Endothelial cell of umbilical vein (primary cell): ENCODE measurements around the gene IGFBP3. TPM values are rescaled to one million over a fixed set of nuclear protein-coding genes. Genes with fewer than 3 reads are reported as not detected.
A peak's percentile ranks its signal among the peaks of the same experiment; 100 is the strongest.

ENCODE experiments used
- BruUV-seq: library from RNA; stranded (reverse); fragments of 400-500 nt; replicated peaks from 2 replicates; lab custom pipeline; 2021; lab: Mats Ljungman, UMichigan
- CTCF ChIA-PET: fragments of 300-600, 350-600 bp; sonication (Branson Sonifier 250); formaldehyde crosslinking; loops from one replicate; lab custom pipeline; 2021; ENCODE audit warnings: antibody characterized with exemption, inconsistent platforms; lab: Charles Lee
- POLR2A ChIA-PET: fragments of 300-600, 350-600 bp; sonication (Branson Sonifier 250); formaldehyde crosslinking; loops from one replicate; lab custom pipeline; 2021; ENCODE audit warnings: antibody characterized with exemption, inconsistent platforms; lab: Charles Lee
- DNase-seq: peaks from one replicate; pipeline ENCODE4 v3.0.0-alpha.2; 2011; ENCODE audit warnings: low read depth, low spot score
- FAIRE-seq: peaks from 2 replicates; lab custom pipeline; 2011; peaks lifted over from hg19 to GRCh38; lab: Jason Lieb, UNC
- H2AFZ ChIP-seq: 2 replicates; pipeline ENCODE4 v1.6.0; 2012; ENCODE audit warnings: low read depth, low read length, control low read depth, inconsistent platforms
- H3K27ac ChIP-seq: 2 replicates; pipeline ENCODE4 v1.5.1; 2011; ENCODE audit warnings: low read depth, mild to moderate bottlenecking, control low read depth, low read length, moderate library complexity; ENCODE audit not compliant: insufficient read depth
- H3K27me3 ChIP-seq, 2 experiments: 2 replicates each; pipeline versions ENCODE4 v1.6.0 to v1.6.1; 2011; ENCODE audit warnings: low read length in 2 of 2, mixed read lengths in 1 of 2; ENCODE audit not compliant: control insufficient read depth in 2 of 2, insufficient read depth in 2 of 2
- H3K36me3 ChIP-seq, 2 experiments: 2 replicates in 1 of 2; 3 replicates in 1 of 2; pipeline ENCODE4 v1.5.1; 2011; ENCODE audit warnings: low read length in 2 of 2, mild to moderate bottlenecking in 1 of 2, moderate library complexity in 1 of 2; ENCODE audit not compliant: control insufficient read depth in 2 of 2, insufficient read depth in 2 of 2; ENCODE audit errors: extremely low read depth in 1 of 2
- H3K4me1 ChIP-seq: 3 replicates; pipeline ENCODE4 v1.5.1; 2011; ENCODE audit warnings: mild to moderate bottlenecking, low read length; ENCODE audit not compliant: control insufficient read depth, insufficient read depth; ENCODE audit errors: extremely low read depth
- H3K4me2 ChIP-seq: 2 replicates; pipeline ENCODE4 v1.6.1; 2011; ENCODE audit warnings: low read length, control low read depth, mixed read lengths; ENCODE audit not compliant: insufficient read depth
- H3K4me3 ChIP-seq, 3 experiments: fragments of 200-600 bp in 1 of 3; sonication (generic), shearing (Covaris generic) in 1 of 3; replicated peaks in 1 of 3; 2 replicates each; pipeline ENCODE4 v1.5.1; 2011 to 2016; ENCODE audit warnings: control low read depth in 3 of 3, low read length in 3 of 3, mild to moderate bottlenecking in 2 of 3, inconsistent platforms in 1 of 3, low read depth in 1 of 3, moderate library complexity in 1 of 3; ENCODE audit not compliant: insufficient read depth in 1 of 3
- H3K79me2 ChIP-seq: 2 replicates; pipeline ENCODE4 v1.6.0; 2012; ENCODE audit warnings: low read length, inconsistent platforms; ENCODE audit not compliant: control insufficient read depth, insufficient read depth
- H3K9ac ChIP-seq: replicated peaks from 2 replicates; pipeline ENCODE3; 2011; ENCODE audit warnings: low read length, control low read depth; ENCODE audit not compliant: insufficient read depth; ENCODE audit errors: extremely low read depth
- H3K9me1 ChIP-seq: replicated peaks from 3 replicates; pipeline ENCODE4 v1.6.0; 2011; ENCODE audit warnings: mild to moderate bottlenecking, low read length; ENCODE audit not compliant: control insufficient read depth, insufficient read depth; ENCODE audit errors: extremely low read depth
- H3K9me3 ChIP-seq: replicated peaks from 2 replicates; pipeline ENCODE4 v1.5.1; 2012; ENCODE audit warnings: low read length, inconsistent platforms; ENCODE audit not compliant: control insufficient read depth, insufficient read depth
- H4K20me1 ChIP-seq: replicated peaks from 2 replicates; pipeline ENCODE3; 2011; ENCODE audit warnings: mild to moderate bottlenecking, low read length; ENCODE audit not compliant: control insufficient read depth, insufficient read depth; ENCODE audit errors: extremely low read depth
- CTCF ChIP-seq, 2 donors: IDR thresholded peaks; 1 replicate in 1 of 2; 2 replicates in 1 of 2; pipeline ENCODE4 v1.5.1; 2011; ENCODE audit warnings: low read length in 2 of 2, mild to moderate bottlenecking in 2 of 2, moderate library complexity in 2 of 2, control low read depth in 1 of 2, inconsistent platforms in 1 of 2, low read depth in 1 of 2; ENCODE audit not compliant: insufficient read depth in 1 of 2; ENCODE audit errors: extremely low read depth in 1 of 2
- EZH2 ChIP-seq: IDR thresholded peaks from 2 replicates; pipeline ENCODE4 v1.6.1; 2012; ENCODE audit warnings: borderline replicate concordance, low read depth, mild to moderate bottlenecking, moderate library complexity, low read length, inconsistent platforms; ENCODE audit not compliant: severe bottlenecking
- FOS ChIP-seq: IDR thresholded peaks from 2 replicates; pipeline ENCODE4 v1.6.1; 2011; ENCODE audit warnings: mild to moderate bottlenecking, low read length, moderate library complexity, borderline replicate concordance; ENCODE audit not compliant: insufficient read depth
- GATA2 ChIP-seq: IDR thresholded peaks from 2 replicates; pipeline ENCODE4 v1.7.0; 2011; ENCODE audit warnings: low read depth, mild to moderate bottlenecking, moderate library complexity, mixed read lengths, low read length; ENCODE audit not compliant: insufficient read length, insufficient read depth
- JUN ChIP-seq: IDR thresholded peaks from 2 replicates; pipeline ENCODE4 v1.6.1; 2011; ENCODE audit warnings: borderline replicate concordance, low read depth; ENCODE audit not compliant: insufficient read length, insufficient read depth
- MAX ChIP-seq: IDR thresholded peaks from 2 replicates; pipeline ENCODE4 v1.6.1; 2011; ENCODE audit not compliant: insufficient read depth, insufficient read length
- MYC ChIP-seq: IDR thresholded peaks from one replicate; pipeline ENCODE4 v1.6.1; 2011; ENCODE audit warnings: mild to moderate bottlenecking, low read depth, low read length
- POLR2A ChIP-seq: IDR thresholded peaks from 2 replicates; pipeline ENCODE4 v1.6.1; 2012; ENCODE audit warnings: low read depth, mild to moderate bottlenecking, control low read depth, low read length
- POLR2AphosphoS5 ChIP-seq: IDR thresholded peaks from 2 replicates; pipeline ENCODE4 v1.6.1; 2012; ENCODE audit warnings: low read depth, mild to moderate bottlenecking, control low read depth, low read length, moderate library complexity; ENCODE audit not compliant: insufficient read depth
- dilution Hi-C: fragments of 300-500 bp; cut with MboI; formaldehyde crosslinking; loops from one replicate; pipeline ENCODE4 v1.15.0; 2019; ENCODE audit warnings: low sequenced_read_pairs; ENCODE audit not compliant: extremely low pct_ligation_motif_present
- intact Hi-C: fragments of 100-400 bp; cut with micrococcal nuclease; formaldehyde crosslinking; loops from one replicate; pipeline ENCODE4 v1.10.0; 2022
- polyA plus RNA-seq, 4 experiments: library from polyadenylated mRNA; depleted of rRNA in 3 of 4; stranded (reverse) in 3 of 4; unstranded in 1 of 4; fragments of >200 nt; gene quantifications; 2 replicates each; pipeline versions ENCODE4 v1.2.1 to v1.2.3, GENCODE V29; 2011 to 2012; ENCODE audit warnings: missing spikeins in 1 of 4
- total RNA-seq: library from RNA; stranded (reverse); gene quantifications from 2 replicates; pipeline ENCODE4 v1.2.3, GENCODE V29; 2021

The IGFBP3 gene
- total and polyA plus RNA-seq, 2 donors (not counting 3 experiments of a cell fraction or from before 2014, with no cell fraction given), result 3.4 to 10.1 TPM

DNA sequence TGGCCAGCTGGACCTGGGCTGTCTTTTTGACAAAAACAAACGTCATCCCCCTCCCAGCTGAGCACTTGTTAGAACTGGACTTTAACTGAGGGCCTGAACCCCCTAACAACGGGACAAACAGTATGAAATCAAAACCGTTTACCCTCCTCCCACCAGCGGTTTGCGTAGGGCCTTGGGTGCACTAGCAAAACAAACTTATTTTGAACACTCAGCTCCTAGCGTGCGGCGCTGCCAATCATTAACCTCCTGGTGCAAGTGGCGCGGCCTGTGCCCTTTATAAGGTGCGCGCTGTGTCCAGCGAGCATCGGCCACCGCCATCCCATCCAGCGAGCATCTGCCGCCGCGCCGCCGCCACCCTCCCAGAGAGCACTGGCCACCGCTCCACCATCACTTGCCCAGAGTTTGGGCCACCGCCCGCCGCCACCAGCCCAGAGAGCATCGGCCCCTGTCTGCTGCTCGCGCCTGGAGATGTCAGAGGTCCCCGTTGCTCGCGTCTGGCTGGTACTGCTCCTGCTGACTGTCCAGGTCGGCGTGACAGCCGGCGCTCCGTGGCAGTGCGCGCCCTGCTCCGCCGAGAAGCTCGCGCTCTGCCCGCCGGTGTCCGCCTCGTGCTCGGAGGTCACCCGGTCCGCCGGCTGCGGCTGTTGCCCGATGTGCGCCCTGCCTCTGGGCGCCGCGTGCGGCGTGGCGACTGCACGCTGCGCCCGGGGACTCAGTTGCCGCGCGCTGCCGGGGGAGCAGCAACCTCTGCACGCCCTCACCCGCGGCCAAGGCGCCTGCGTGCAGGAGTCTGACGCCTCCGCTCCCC, 32.7 kb downstream of the IGFBP3 start, which contains the start of gene IGFBP1:
IGFBP1 (plus strand) TSS at position 304 of the 808 bp plus-strand sequence; CDS start at position 469, 165 bp downstream.
- no peaks in the 10 kb centered on the region for H3K9me3 ChIP-seq
- H3K79me2 ChIP-seq, result no peaks in the 10 kb centered on the region
- no peaks in the 10 kb centered on the region for H3K27me3 ChIP-seq
- intact Hi-C loops (no loop called here), dilution Hi-C loops (no loop called here)
- H3K36me3 ChIP-seq, result no peaks in the 10 kb centered on the region
- no peaks in the 10 kb centered on the region for H4K20me1 ChIP-seq
- H3K4me3 ChIP-seq, result peak within 1 kb of the TSS in 2 of 3 experiments; percentile 14 to 43
- peak within 1 kb of the TSS; percentile 85 for H3K27ac ChIP-seq
- H3K4me2 ChIP-seq, result peak within 1 kb of the TSS; percentile 80
- BruUV-seq, result no TSS peak
- DNase-seq, result peak; percentile 38
- peak within 1 kb of the TSS; percentile 59 for H3K9ac ChIP-seq
- no peak for FAIRE-seq
- peaks cover 52% of the 10 kb centered on the region for H3K4me1 ChIP-seq
- peak within 1 kb of the TSS; percentile 94 for H2AFZ ChIP-seq
- no peak for TF ChIP-seq MAX
- TF ChIP-seq MYC, result no peak
- TF ChIP-seq POLR2AphosphoS5, result no peak
- TF ChIP-seq CTCF (IDR thresholded peaks at IDR 0.05; ENCODE audit: extremely low read depth in 1 of 2, insufficient read depth in 1 of 2, low read depth in 1 of 2, low read length in 2 of 2), result no peak
- no peak for TF ChIP-seq GATA2
- TF ChIP-seq EZH2, result no peak
- TF ChIP-seq JUN, result no peak
- TF ChIP-seq FOS, result no peak
- TF ChIP-seq POLR2A, result no peak
- ChIA-PET CTCF (interaction anchor here (1.0 to 6.1 kb wide), 6 partner anchors 11 to 1366 kb away, joined by 4 to 100 read pairs (median 6); partner anchors contain the start of gene IGFBP3), POLR2A (no interaction called here)
- no peaks in the 10 kb centered on the region for H3K9me1 ChIP-seq
